ENCODE measurements around the gene ARL2BP. TPM values are rescaled to one million over a fixed set of nuclear protein-coding genes. Genes with fewer than 3 reads are reported as not detected.
A peak's percentile ranks its signal among the peaks of the same experiment; 100 is the strongest.

ARL2BP gene
- total and polyA plus RNA-seq, 2 donors from 2014 or later: 53.9 to 61.5 TPM

GRCh38 chr16:57283959-57284208 lies 38.8 kb downstream of the ARL2BP start:
- TF ChIP-seq, protein P1, sequence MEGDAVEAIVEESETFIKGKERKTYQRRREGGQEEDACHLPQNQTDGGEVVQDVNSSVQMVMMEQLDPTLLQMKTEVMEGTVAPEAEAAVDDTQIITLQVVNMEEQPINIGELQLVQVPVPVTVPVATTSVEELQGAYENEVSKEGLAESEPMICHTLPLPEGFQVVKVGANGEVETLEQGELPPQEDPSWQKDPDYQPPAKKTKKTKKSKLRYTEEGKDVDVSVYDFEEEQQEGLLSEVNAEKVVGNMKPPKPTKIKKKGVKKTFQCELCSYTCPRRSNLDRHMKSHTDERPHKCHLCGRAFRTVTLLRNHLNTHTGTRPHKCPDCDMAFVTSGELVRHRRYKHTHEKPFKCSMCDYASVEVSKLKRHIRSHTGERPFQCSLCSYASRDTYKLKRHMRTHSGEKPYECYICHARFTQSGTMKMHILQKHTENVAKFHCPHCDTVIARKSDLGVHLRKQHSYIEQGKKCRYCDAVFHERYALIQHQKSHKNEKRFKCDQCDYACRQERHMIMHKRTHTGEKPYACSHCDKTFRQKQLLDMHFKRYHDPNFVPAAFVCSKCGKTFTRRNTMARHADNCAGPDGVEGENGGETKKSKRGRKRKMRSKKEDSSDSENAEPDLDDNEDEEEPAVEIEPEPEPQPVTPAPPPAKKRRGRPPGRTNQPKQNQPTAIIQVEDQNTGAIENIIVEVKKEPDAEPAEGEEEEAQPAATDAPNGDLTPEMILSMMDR (IDR thresholded peaks at IDR 0.05; ENCODE audit: borderline replicate concordance, extremely low read depth, insufficient read depth): no peak
- FAIRE-seq: no peak
- Histone ChIP-seq H3K9ac (ENCODE audit: low read length in 3 of 3) (peak overlapping the region in 1 of 3 donors; percentile 81), H3K36me3 (ENCODE audit: control insufficient read depth in 2 of 3, insufficient read depth in 3 of 3, low read length in 3 of 3) (no peaks in the 10 kb centered on the region), H3K9me3 (ENCODE audit: control insufficient read depth in 2 of 3, insufficient read depth in 1 of 3, low read length in 3 of 3) (no peaks in the 10 kb centered on the region), H3K4me3 (ENCODE audit: low read length in 3 of 3) (peak overlapping the region; percentile 11 to 73 (median 47)), H3K27ac (ENCODE audit: low read depth in 2 of 2, low read length in 2 of 2) (peak overlapping the region; percentile 76 to 83), H3K27me3 (ENCODE audit: control insufficient read depth, insufficient read depth, low read length) (no peaks in the 10 kb centered on the region), H3K4me1 (ENCODE audit: control insufficient read depth in 2 of 3, insufficient read depth in 2 of 3, low read depth in 1 of 3, low read length in 3 of 3) (peaks cover 0 to 6% (median 0%) of the 10 kb centered on the region in 3 donors)
- intact Hi-C loops (cut with DNase I): no loop called here
- no peak for DNase-seq

DNA sequence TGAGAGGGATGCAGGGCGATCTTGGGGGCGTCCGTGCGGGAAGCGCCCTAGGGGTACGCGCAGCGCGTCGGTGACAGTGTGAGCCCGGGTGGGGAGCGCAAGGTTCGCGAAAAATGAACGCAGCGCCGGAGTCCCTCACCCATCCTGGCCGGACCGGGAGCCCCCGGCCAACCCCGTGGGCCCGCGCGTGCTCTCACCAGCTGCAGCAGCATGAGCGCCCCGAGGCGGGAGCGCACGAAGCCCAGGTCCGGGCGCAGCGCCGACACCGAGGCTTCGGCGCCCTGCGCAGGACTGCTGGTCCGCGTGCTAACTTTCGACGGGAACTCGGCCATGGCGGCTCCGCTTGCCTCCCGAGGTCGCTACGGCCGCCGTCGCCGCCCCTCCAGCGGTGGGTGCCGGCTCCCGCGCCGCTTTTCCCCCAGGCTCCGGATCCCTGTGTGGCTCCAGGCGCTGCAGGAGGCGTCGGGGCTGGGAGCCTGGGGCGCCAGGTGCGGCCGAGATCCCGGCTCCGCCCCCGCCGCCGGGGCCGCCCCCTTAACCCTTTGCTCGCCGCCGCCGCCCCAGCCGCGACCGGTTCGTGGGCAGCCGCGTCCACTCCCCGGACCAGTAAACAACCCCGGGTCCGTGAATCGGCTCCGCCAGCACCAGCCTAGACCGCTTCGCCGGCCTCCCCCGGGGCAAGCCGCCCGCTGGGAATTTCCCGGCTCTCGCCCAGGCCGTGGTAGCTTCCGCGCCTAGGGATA lies 39.3 kb downstream of the ARL2BP start, which contains the start of gene PLLP:
PLLP (minus strand) TSS at position 464 of the 743 bp plus-strand sequence; CDS start at position 332, 132 bp downstream.
- TF ChIP-seq, protein P1 (IDR thresholded peaks at IDR 0.05; ENCODE audit: borderline replicate concordance, extremely low read depth, insufficient read depth): no peak
- intact Hi-C loops (cut with DNase I): no loop called here
- H3K9ac ChIP-seq (ENCODE audit: low read length in 3 of 3): peak within 1 kb of the TSS in 2 of 3 donors; percentile 13 to 81
- H3K4me3 ChIP-seq (ENCODE audit: low read length in 3 of 3): peak within 1 kb of the TSS; percentile 11 to 73 (median 47)
- DNase-seq: peak; percentile 55 to 87 (median 68)
- H3K9me3 ChIP-seq (ENCODE audit: control insufficient read depth in 2 of 3, insufficient read depth in 1 of 3, low read length in 3 of 3): no peaks in the 10 kb centered on the region
- H3K27ac ChIP-seq (ENCODE audit: low read depth in 2 of 2, low read length in 2 of 2): peak within 1 kb of the TSS; percentile 76 to 83
- H3K4me1 ChIP-seq (ENCODE audit: control insufficient read depth in 2 of 3, insufficient read depth in 2 of 3, low read depth in 1 of 3, low read length in 3 of 3): peaks cover 0 to 6% (median 0%) of the 10 kb centered on the region in 3 donors
- FAIRE-seq: no peak
- no peaks in the 10 kb centered on the region for H3K27me3 ChIP-seq (ENCODE audit: control insufficient read depth, insufficient read depth, low read length)
- no peaks in the 10 kb centered on the region for H3K36me3 ChIP-seq (ENCODE audit: control insufficient read depth in 2 of 3, insufficient read depth in 3 of 3, low read length in 3 of 3)

GRCh38 chr16:57284952-57285363 lies 39.9 kb downstream of the ARL2BP start:
- no peaks in the 10 kb centered on the region for H3K27me3 ChIP-seq (ENCODE audit: control insufficient read depth, insufficient read depth, low read length)
- DNase-seq: no peak
- no peaks in the 10 kb centered on the region for H3K36me3 ChIP-seq (ENCODE audit: control insufficient read depth in 2 of 3, insufficient read depth in 3 of 3, low read length in 3 of 3)
- peak overlapping the region in 1 of 3 donors; percentile 73 for H3K4me3 ChIP-seq (ENCODE audit: low read length in 3 of 3)
- H3K27ac ChIP-seq (ENCODE audit: low read depth in 2 of 2, low read length in 2 of 2): peak overlapping the region in 1 of 2 donors; percentile 76
- H3K4me1 ChIP-seq (ENCODE audit: control insufficient read depth in 2 of 3, insufficient read depth in 2 of 3, low read depth in 1 of 3, low read length in 3 of 3): peaks cover 0 to 5% (median 0%) of the 10 kb centered on the region in 3 donors
- FAIRE-seq: no peak
- H3K9ac ChIP-seq (ENCODE audit: low read length in 3 of 3): peak overlapping the region in 1 of 3 donors; percentile 13
- TF ChIP-seq, protein P1 (IDR thresholded peaks at IDR 0.05; ENCODE audit: borderline replicate concordance, extremely low read depth, insufficient read depth): no peak
- no peaks in the 10 kb centered on the region for H3K9me3 ChIP-seq (ENCODE audit: control insufficient read depth in 2 of 3, insufficient read depth in 1 of 3, low read length in 3 of 3)
- intact Hi-C loops (cut with DNase I): no loop called here
